ENCODE data around the gene SLC4A1. TPM values are rescaled to one million over a fixed set of nuclear protein-coding genes. Genes with fewer than 3 reads are reported as not detected.

The SLC4A1 gene
- total RNA-seq, 1 donor: not detected

GRCh38 chr17:44216173-44216572 is 51.8 kb downstream of the SLC4A1 start:
- Histone ChIP-seq H3K9me3 (ENCODE audit: low read depth, low read length) (no peaks in the 10 kb centered on the region), H3K4me1 (ENCODE audit: insufficient read depth, low read length) (peaks cover 13% of the 10 kb centered on the region), H3K4me2 (ENCODE audit: insufficient read depth, low read length) (no peak overlapping the region), H3K79me2 (ENCODE audit: insufficient read depth, low read length) (peaks cover 34% of the 10 kb centered on the region), H4K20me1 (ENCODE audit: insufficient read depth, low read length) (peaks cover 34% of the 10 kb centered on the region), H3K27me3 (ENCODE audit: insufficient read depth, low read length) (no peaks in the 10 kb centered on the region), H3K4me3 (ENCODE audit: insufficient read depth, low read length) (no peak overlapping the region), H2AFZ (ENCODE audit: low read length) (no peak overlapping the region), H3K36me3 (ENCODE audit: insufficient read depth, low read length) (peaks cover 43% of the 10 kb centered on the region), H3K27ac (ENCODE audit: low read depth, low read length) (no peak overlapping the region)
- TF ChIP-seq CTCF (IDR thresholded peaks at IDR 0.05; ENCODE audit: extremely low read depth, low read depth, low read length): no peak
- DNase-seq (ENCODE audit: insufficient read length, low spot score, missing footprints): peak; percentile 26

GRCh38 chr17:44214896-44215295 is 53.0 kb downstream of the SLC4A1 start:
- DNase-seq (ENCODE audit: insufficient read length, low spot score, missing footprints): peak; percentile 65
- H3K79me2 ChIP-seq (ENCODE audit: insufficient read depth, low read length): peaks cover 29% of the 10 kb centered on the region
- TF ChIP-seq CTCF (IDR thresholded peaks at IDR 0.05; ENCODE audit: extremely low read depth, low read depth, low read length): no peak
- peaks cover 13% of the 10 kb centered on the region for H3K4me1 ChIP-seq (ENCODE audit: insufficient read depth, low read length)
- no peak overlapping the region for H3K4me2 ChIP-seq (ENCODE audit: insufficient read depth, low read length)
- H3K4me3 ChIP-seq (ENCODE audit: insufficient read depth, low read length): no peak overlapping the region
- H3K27me3 ChIP-seq (ENCODE audit: insufficient read depth, low read length): no peaks in the 10 kb centered on the region
- H3K9me3 ChIP-seq (ENCODE audit: low read depth, low read length): no peaks in the 10 kb centered on the region
- H2AFZ ChIP-seq (ENCODE audit: low read length): no peak overlapping the region
- H3K27ac ChIP-seq (ENCODE audit: low read depth, low read length): no peak overlapping the region
- H3K36me3 ChIP-seq (ENCODE audit: insufficient read depth, low read length): peaks cover 51% of the 10 kb centered on the region
- peaks cover 35% of the 10 kb centered on the region for H4K20me1 ChIP-seq (ENCODE audit: insufficient read depth, low read length)

DNA sequence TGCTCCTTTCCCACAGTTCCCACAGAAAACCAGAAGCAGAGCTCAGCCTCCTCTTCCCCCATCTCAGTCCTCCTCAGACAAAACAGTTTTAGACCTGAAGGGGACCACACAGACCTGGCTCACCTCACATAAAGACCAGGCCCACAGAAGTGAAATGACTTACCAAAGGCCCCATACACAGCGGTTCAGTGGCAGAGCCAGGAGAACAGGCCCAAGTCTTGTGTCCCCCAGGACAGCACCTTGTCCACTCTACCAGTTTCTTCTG is 53.8 kb downstream of the SLC4A1 start:
- Histone ChIP-seq H3K4me1 (ENCODE audit: insufficient read depth, low read length) (peaks cover 13% of the 10 kb centered on the region), H3K36me3 (ENCODE audit: insufficient read depth, low read length) (peaks cover 58% of the 10 kb centered on the region), H4K20me1 (ENCODE audit: insufficient read depth, low read length) (peaks cover 42% of the 10 kb centered on the region), H3K9me3 (ENCODE audit: low read depth, low read length) (no peaks in the 10 kb centered on the region), H3K27ac (ENCODE audit: low read depth, low read length) (no peak overlapping the region), H2AFZ (ENCODE audit: low read length) (no peak overlapping the region), H3K4me2 (ENCODE audit: insufficient read depth, low read length) (no peak overlapping the region), H3K79me2 (ENCODE audit: insufficient read depth, low read length) (peaks cover 29% of the 10 kb centered on the region), H3K4me3 (ENCODE audit: insufficient read depth, low read length) (no peak overlapping the region), H3K27me3 (ENCODE audit: insufficient read depth, low read length) (no peaks in the 10 kb centered on the region)
- no peak for TF ChIP-seq CTCF (IDR thresholded peaks at IDR 0.05; ENCODE audit: extremely low read depth, low read depth, low read length)
- peak; percentile 52 for DNase-seq (ENCODE audit: insufficient read length, low spot score, missing footprints)

DNA sequence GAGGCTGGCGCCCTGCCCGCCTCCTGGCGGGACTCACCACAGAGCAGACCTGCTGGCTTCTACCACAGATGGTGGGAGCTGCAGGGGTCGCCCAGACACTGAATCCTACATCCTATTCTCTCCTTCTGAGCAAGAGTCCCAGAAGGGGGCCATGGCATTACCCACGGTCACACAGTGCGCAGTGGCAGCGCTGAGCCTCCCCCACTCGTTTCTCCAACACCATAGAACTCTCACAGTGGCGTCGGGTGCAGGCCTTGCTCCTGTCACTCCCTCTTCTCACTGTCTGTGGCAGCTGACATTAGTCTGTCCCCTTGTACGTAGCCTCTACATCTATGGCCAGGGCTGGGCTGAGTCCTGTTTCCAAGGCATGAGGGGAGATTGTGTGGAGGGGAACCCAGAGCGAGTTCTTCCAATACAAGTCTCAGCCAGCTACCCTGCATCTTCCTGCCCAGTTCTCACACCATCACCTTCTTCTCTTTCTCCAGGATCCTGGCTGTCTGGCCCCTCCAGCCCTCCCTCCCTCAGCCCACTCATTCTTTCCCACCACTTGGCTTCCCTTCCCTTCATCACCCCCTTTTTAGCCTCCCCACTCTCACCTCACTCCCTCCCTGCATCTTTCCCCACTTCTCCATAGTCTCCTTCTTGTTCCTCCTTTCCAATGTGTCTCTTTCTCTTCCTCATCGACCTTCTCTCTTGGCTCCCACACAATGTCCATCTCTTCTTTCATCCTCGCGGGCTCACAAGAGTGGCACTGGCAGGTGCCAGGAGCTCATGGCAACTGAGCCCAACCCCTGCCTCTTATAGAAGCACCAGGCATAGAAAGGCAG is 54.3 kb downstream of the SLC4A1 start:
- DNase-seq (ENCODE audit: insufficient read length, low spot score, missing footprints): peak; percentile 54
- no peak overlapping the region for H2AFZ ChIP-seq (ENCODE audit: low read length)
- no peak for TF ChIP-seq CTCF (IDR thresholded peaks at IDR 0.05; ENCODE audit: extremely low read depth, low read depth, low read length)
- peaks cover 16% of the 10 kb centered on the region for H3K4me1 ChIP-seq (ENCODE audit: insufficient read depth, low read length)
- H3K27ac ChIP-seq (ENCODE audit: low read depth, low read length): no peak overlapping the region
- peaks cover 64% of the 10 kb centered on the region for H3K36me3 ChIP-seq (ENCODE audit: insufficient read depth, low read length)
- no peak overlapping the region for H3K4me3 ChIP-seq (ENCODE audit: insufficient read depth, low read length)
- peaks cover 29% of the 10 kb centered on the region for H3K79me2 ChIP-seq (ENCODE audit: insufficient read depth, low read length)
- peaks cover 43% of the 10 kb centered on the region for H4K20me1 ChIP-seq (ENCODE audit: insufficient read depth, low read length)
- H3K27me3 ChIP-seq (ENCODE audit: insufficient read depth, low read length): no peaks in the 10 kb centered on the region
- no peaks in the 10 kb centered on the region for H3K9me3 ChIP-seq (ENCODE audit: low read depth, low read length)
- no peak overlapping the region for H3K4me2 ChIP-seq (ENCODE audit: insufficient read depth, low read length)
